K562 (cell line): ENCODE results near the gene BRAF. TPM values are rescaled to one million over a fixed set of nuclear protein-coding genes. Genes with fewer than 3 reads are reported as not detected.

Experiments
- FUS ChIP-seq: fragments of 200-400 bp; formaldehyde crosslinking; optimal IDR thresholded peaks from 2 replicates; pipeline ENCODE3; 2017; ENCODE audit warnings: low read depth, low read length
- HCFC1 ChIP-seq: IDR thresholded peaks from 2 replicates; pipeline ENCODE4 v1.6.1; 2012; ENCODE audit warnings: low read depth, low read length, improper control_type of control experiment
- HEY1 ChIP-seq: fragments of 250-450 bp; sonication (Bioruptor Pico); IDR thresholded peaks from 2 replicates; pipeline ENCODE4 v1.5.0; 2020; ENCODE audit warnings: mild to moderate bottlenecking, moderate library complexity, borderline replicate concordance
- NFE2 ChIP-seq: IDR thresholded peaks from 2 replicates; pipeline ENCODE4 v1.6.1; 2014; ENCODE audit warnings: antibody characterized with exemption, low read depth
- PTTG1 ChIP-seq: fragments of 450-650 bp; IDR thresholded peaks from 2 replicates; pipeline ENCODE4 v1.6.1; 2016; ENCODE audit warnings: low read depth, mild to moderate bottlenecking, missing genetic modification characterization, missing compliant biosample characterization
- SLC30A9 ChIP-seq: fragments of 250-450 bp; sonication (Bioruptor Pico); IDR thresholded peaks from 2 replicates; pipeline ENCODE4 v1.8.0; 2022; ENCODE audit warnings: mild to moderate bottlenecking, moderate library complexity
- SNRNP70 ChIP-seq: fragments of 200-400 bp; formaldehyde crosslinking; optimal IDR thresholded peaks from 2 replicates; pipeline ENCODE3; 2017; ENCODE audit warnings: low read depth, low read length
- SP2 ChIP-seq: IDR thresholded peaks from 2 replicates; pipeline ENCODE4 v1.6.1; 2011; ENCODE audit warnings: mild to moderate bottlenecking, low read depth, low read length, moderate library complexity; ENCODE audit not compliant: poor library complexity, severe bottlenecking; ENCODE audit errors: extremely low read depth
- TBL1XR1 ChIP-seq, 2 experiments: IDR thresholded peaks; 2 replicates each; pipeline ENCODE4 v1.6.1; 2012; ENCODE audit warnings: improper control_type of control experiment in 2 of 2, low read length in 2 of 2, mild to moderate bottlenecking in 1 of 2
- TEAD2 ChIP-seq: fragments of 450-650 bp; IDR thresholded peaks from 2 replicates; pipeline ENCODE4 v1.6.1; 2016; ENCODE audit warnings: missing genetic modification characterization, control low read depth, missing compliant biosample characterization
- ZBTB1 ChIP-seq: sonication (generic); formaldehyde crosslinking; IDR thresholded peaks from 2 replicates; pipeline ENCODE4 v1.8.1; 2023; ENCODE audit warnings: missing genetic modification reagents, low read depth, mild to moderate bottlenecking, borderline replicate concordance
- ZNF232 ChIP-seq: sonication (generic); formaldehyde crosslinking; IDR thresholded peaks from 2 replicates; pipeline ENCODE4 v1.8.0; 2022; ENCODE audit warnings: mild to moderate bottlenecking, missing genetic modification reagents
- ZNF3 ChIP-seq: fragments of 250-450 bp; sonication (Bioruptor Pico); IDR thresholded peaks from 2 replicates; pipeline ENCODE4 v1.5.0; 2021; ENCODE audit warnings: mild to moderate bottlenecking, moderate library complexity
- ZNF507 ChIP-seq: conservative IDR thresholded peaks from 2 replicates; pipeline ENCODE4 v1.6.1; 2017; ENCODE audit warnings: missing genetic modification characterization, missing compliant biosample characterization
- ZNF707 ChIP-seq: fragments of 250-450 bp; sonication (Bioruptor Pico); conservative IDR thresholded peaks from 2 replicates; pipeline ENCODE4 v1.8.0; 2022; ENCODE audit warnings: inconsistent platforms, mild to moderate bottlenecking, moderate library complexity
- ZNF785 ChIP-seq: fragments of 250-450 bp; sonication (Bioruptor Pico); IDR thresholded peaks from 2 replicates; pipeline ENCODE4 v1.4.0; 2020; ENCODE audit warnings: mild to moderate bottlenecking
- polyA plus RNA-seq, 8 experiments: library from polyadenylated mRNA; depleted of rRNA in 4 of 8; stranded (reverse) in 5 of 8; unstranded in 3 of 8; fragments of >200 nt; fragmentation: Nextera tagmentation in 2 of 8; fragmentation: Illumina TruSeq in 1 of 8; extraction: Ambion mirVana in 2 of 8; extraction: Trizol in 1 of 8; gene quantifications; 2 replicates each; pipeline versions ENCODE4 v1.2.1 to v1.2.3, GENCODE V29; 2011 to 2014; ENCODE audit warnings: inconsistent platforms in 1 of 8, missing spikeins in 1 of 8
- total RNA-seq, 7 experiments: library from RNA; depleted of rRNA in 6 of 7; stranded (reverse); fragments of >200 nt in 6 of 7; fragmentation: Illumina TruSeq in 2 of 7; extraction: Trizol in 2 of 7; gene quantifications; 2 replicates each; pipeline versions ENCODE4 v1.2.1 to v1.2.3, GENCODE V29; 2011 to 2021; ENCODE audit warnings: low replicate concordance in 1 of 7
- TF ChIP-seq, protein P1 (sequence below): sonication (generic); formaldehyde crosslinking; IDR thresholded peaks from 2 replicates; pipeline ENCODE4 v1.8.0; 2023; ENCODE audit warnings: mild to moderate bottlenecking, missing genetic modification reagents
- TF ChIP-seq, protein P2 (sequence below): fragments of 450-650 bp; formaldehyde crosslinking; IDR thresholded peaks from 2 replicates; pipeline ENCODE4 v1.4.0; 2020; ENCODE audit warnings: mild to moderate bottlenecking
- TF ChIP-seq, protein P3 (sequence below): fragments of 450-650 bp; formaldehyde crosslinking; IDR thresholded peaks from 2 replicates; pipeline ENCODE4 v1.4.0; 2020; ENCODE audit warnings: mild to moderate bottlenecking, mixed read lengths
- TF ChIP-seq, protein P4 (sequence below): fragments of 250-450 bp; sonication (Bioruptor Pico); IDR thresholded peaks from 2 replicates; pipeline ENCODE4 v1.6.1; 2021; ENCODE audit warnings: mild to moderate bottlenecking
- TF ChIP-seq, protein P5 (sequence below): IDR thresholded peaks from 3 replicates; pipeline ENCODE4 v1.6.1; 2011; ENCODE audit warnings: borderline replicate concordance, mild to moderate bottlenecking; ENCODE audit not compliant: insufficient read length, insufficient read depth

The BRAF gene
- total and polyA plus RNA-seq, 9 of the 15 experiments (the other 6 are each of a cell fraction or from before 2014, with no cell fraction given), result 3.6 to 38.3 (median 21.9) TPM

DNA sequence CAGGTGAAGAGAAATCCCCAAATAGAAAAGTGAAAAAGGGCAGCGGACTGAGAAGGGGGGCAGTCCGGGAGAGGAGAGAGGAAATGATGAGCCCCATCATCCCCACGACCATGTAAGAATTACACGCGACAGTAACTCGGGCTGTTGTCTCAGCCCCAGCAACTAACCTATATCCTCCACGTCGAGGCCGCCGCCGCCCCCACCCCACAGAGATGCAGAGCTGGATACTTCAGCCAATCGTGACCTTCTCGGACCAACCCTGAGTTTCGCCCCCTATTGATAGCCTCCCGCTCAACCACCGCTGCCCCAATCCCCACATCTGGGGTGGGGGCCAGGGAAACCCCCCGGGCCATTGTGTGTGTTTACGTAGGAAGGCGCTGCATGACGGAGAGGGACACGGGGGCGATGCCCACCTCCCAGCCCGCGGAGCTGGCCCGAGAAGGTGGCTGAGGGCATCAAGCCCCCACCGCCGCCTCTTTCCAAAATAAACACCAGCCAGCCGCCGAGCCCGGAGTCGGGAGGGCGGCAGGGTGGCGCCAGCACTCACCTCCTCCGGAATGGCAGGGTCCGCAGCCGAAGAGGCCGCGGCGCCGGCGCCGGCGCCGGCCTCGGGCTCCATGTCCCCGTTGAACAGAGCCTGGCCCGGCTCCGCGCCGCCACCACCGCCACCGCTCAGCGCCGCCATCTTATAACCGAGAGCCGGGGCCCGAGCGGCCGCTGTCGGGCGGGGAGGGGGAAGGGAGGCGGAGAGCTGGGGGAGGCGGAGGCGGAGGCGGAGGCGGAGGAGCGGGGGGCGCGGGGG, 509 bp downstream of the BRAF start (continued):
- no peak for TF ChIP-seq TEAD2 (tag)
- no peak for TF ChIP-seq ZNF3
- TF ChIP-seq, protein P1, sequence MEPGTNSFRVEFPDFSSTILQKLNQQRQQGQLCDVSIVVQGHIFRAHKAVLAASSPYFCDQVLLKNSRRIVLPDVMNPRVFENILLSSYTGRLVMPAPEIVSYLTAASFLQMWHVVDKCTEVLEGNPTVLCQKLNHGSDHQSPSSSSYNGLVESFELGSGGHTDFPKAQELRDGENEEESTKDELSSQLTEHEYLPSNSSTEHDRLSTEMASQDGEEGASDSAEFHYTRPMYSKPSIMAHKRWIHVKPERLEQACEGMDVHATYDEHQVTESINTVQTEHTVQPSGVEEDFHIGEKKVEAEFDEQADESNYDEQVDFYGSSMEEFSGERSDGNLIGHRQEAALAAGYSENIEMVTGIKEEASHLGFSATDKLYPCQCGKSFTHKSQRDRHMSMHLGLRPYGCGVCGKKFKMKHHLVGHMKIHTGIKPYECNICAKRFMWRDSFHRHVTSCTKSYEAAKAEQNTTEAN (CRISPR knock-in tag), result no peak
- TF ChIP-seq HCFC1, result peak; percentile 4; the same call in 1 of the 2 replicates
- TF ChIP-seq ZNF785 (CRISPR knock-in tag), result no peak
- TF ChIP-seq, protein P2, sequence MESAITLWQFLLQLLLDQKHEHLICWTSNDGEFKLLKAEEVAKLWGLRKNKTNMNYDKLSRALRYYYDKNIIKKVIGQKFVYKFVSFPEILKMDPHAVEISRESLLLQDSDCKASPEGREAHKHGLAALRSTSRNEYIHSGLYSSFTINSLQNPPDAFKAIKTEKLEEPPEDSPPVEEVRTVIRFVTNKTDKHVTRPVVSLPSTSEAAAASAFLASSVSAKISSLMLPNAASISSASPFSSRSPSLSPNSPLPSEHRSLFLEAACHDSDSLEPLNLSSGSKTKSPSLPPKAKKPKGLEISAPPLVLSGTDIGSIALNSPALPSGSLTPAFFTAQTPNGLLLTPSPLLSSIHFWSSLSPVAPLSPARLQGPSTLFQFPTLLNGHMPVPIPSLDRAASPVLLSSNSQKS (CRISPR knock-in tag), result no peak
- no peak for TF ChIP-seq ZNF232
- TF ChIP-seq PTTG1, result no peak
- peak; percentile 47; the same call in 1 of the 2 replicates for TF ChIP-seq ZBTB1 (CRISPR knock-in tag)
- no peak for TF ChIP-seq TBL1XR1 (IDR thresholded peaks at IDR 0.05; ENCODE audit: low read length in 2 of 2)
- no peak for TF ChIP-seq ZNF707 (CRISPR knock-in tag)
- no peak for TF ChIP-seq SLC30A9 (CRISPR knock-in tag)
- TF ChIP-seq FUS, result no peak
- TF ChIP-seq ZNF507 (tag), result no peak
- TF ChIP-seq HEY1 (CRISPR knock-in tag), result no peak
- TF ChIP-seq, protein P3, sequence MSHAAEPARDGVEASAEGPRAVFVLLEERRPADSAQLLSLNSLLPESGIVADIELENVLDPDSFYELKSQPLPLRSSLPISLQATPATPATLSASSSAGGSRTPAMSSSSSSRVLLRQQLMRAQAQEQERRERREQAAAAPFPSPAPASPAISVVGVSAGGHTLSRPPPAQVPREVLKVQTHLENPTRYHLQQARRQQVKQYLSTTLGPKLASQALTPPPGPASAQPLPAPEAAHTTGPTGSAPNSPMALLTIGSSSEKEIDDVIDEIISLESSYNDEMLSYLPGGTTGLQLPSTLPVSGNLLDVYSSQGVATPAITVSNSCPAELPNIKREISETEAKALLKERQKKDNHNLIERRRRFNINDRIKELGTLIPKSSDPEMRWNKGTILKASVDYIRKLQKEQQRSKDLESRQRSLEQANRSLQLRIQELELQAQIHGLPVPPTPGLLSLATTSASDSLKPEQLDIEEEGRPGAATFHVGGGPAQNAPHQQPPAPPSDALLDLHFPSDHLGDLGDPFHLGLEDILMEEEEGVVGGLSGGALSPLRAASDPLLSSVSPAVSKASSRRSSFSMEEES (CRISPR knock-in tag), result no peak
- TF ChIP-seq NFE2, result no peak
- no peak for TF ChIP-seq SNRNP70
- TF ChIP-seq, protein P4, sequence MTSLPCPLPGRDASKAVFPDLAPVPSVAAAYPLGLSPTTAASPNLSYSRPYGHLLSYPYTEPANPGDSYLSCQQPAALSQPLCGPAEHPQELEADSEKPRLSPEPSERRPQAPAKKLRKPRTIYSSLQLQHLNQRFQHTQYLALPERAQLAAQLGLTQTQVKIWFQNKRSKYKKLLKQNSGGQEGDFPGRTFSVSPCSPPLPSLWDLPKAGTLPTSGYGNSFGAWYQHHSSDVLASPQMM (CRISPR knock-in tag), result no peak
- TF ChIP-seq SP2, result no peak
- TF ChIP-seq, protein P5, sequence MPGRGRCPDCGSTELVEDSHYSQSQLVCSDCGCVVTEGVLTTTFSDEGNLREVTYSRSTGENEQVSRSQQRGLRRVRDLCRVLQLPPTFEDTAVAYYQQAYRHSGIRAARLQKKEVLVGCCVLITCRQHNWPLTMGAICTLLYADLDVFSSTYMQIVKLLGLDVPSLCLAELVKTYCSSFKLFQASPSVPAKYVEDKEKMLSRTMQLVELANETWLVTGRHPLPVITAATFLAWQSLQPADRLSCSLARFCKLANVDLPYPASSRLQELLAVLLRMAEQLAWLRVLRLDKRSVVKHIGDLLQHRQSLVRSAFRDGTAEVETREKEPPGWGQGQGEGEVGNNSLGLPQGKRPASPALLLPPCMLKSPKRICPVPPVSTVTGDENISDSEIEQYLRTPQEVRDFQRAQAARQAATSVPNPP, result no peak
